Stomach smooth muscle (tissue), 2 donors: ENCODE measurements around the gene SEMG2.

Experiments
- H3K27ac ChIP-seq: one replicate; pipeline ENCODE4 v1.7.0; 2013; ENCODE audit warnings: mild to moderate bottlenecking, low read length, inconsistent platforms
- H3K27me3 ChIP-seq, 2 donors: one replicate each; pipeline ENCODE4 v1.7.0; 2013; ENCODE audit warnings: low read length in 2 of 2; ENCODE audit not compliant: insufficient read depth in 2 of 2, control insufficient read depth in 1 of 2
- H3K36me3 ChIP-seq, 2 donors: one replicate each; pipeline ENCODE4 v1.7.0; 2013; ENCODE audit warnings: low read length in 2 of 2; ENCODE audit not compliant: control insufficient read depth in 2 of 2, insufficient read depth in 2 of 2
- H3K4me1 ChIP-seq: one replicate; pipeline ENCODE4 v1.7.0; 2013; ENCODE audit warnings: low read length; ENCODE audit not compliant: control insufficient read depth, insufficient read depth
- H3K4me3 ChIP-seq, 2 donors: one replicate each; pipeline ENCODE4 v1.7.0; 2013; ENCODE audit warnings: low read length in 2 of 2
- H3K9ac ChIP-seq, 2 donors: one replicate each; pipeline ENCODE4 v1.7.0; 2013; ENCODE audit warnings: low read length in 2 of 2, mild to moderate bottlenecking in 1 of 2
- H3K9me3 ChIP-seq, 2 donors: one replicate each; pipeline ENCODE4 v1.7.0; 2013; ENCODE audit warnings: low read length in 2 of 2; ENCODE audit not compliant: control insufficient read depth in 2 of 2
- donor health status: healthy.
- donor health status: Pancreatic carcinoma.

Gene SEMG2

DNA sequence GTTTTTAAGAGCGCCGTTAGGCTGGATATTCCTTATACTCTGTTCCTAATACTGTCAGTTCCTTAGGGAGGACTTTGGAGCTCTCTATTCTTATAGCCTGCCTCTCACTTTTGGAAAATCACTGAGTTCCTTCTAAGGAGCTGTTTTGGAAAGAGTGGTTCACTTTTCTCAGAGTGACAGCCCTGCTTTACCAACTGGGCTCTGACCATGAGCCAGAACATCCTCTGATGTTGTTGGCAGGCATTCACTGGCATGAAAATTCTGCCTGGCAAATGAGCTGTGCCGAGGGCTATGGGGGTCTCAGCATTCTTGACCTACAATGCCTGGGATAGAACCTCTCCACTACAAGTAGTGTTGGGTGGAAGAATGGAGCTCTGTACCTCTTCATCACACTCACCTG is 29.2 kb upstream of the SEMG2 start:
- Histone ChIP-seq H3K27ac (no peak overlapping the region), H3K4me3 (no peak overlapping the region), H3K27me3 (peaks cover 0 to 2% of the 10 kb centered on the region in 2 donors), H3K9ac (no peak overlapping the region), H3K9me3 (no peaks in the 10 kb centered on the region), H3K4me1 (no peaks in the 10 kb centered on the region), H3K36me3 (no peaks in the 10 kb centered on the region)

GRCh38 chr20:45193331-45193730 is 27.8 kb upstream of the SEMG2 start:
- no peak overlapping the region for H3K27ac ChIP-seq
- H3K9ac ChIP-seq, result no peak overlapping the region
- no peaks in the 10 kb centered on the region for H3K9me3 ChIP-seq
- H3K4me1 ChIP-seq, result no peaks in the 10 kb centered on the region
- H3K36me3 ChIP-seq, result no peaks in the 10 kb centered on the region
- no peak overlapping the region for H3K4me3 ChIP-seq
- H3K27me3 ChIP-seq, result peaks cover 0 to 2% of the 10 kb centered on the region in 2 donors

- Histone ChIP-seq H3K4me1 (no peaks in the 10 kb centered on the region), H3K4me3 (no peak within 1 kb of the TSS), H3K27ac (no peak within 1 kb of the TSS), H3K9me3 (peaks cover 3% of the 10 kb centered on the region in 2 donors), H3K27me3 (no peaks in the 10 kb centered on the region), H3K9ac (no peak within 1 kb of the TSS), H3K36me3 (no peaks in the 10 kb centered on the region)
Measured at GRCh38 chr20:45206725-45207124, 14.4 kb upstream of the SEMG2 start, which contains the start of gene SEMG1. TSS of gene SEMG1 (plus strand) at chr20:45207033. CDS start at chr20:45207054, 21 bp downstream.

GRCh38 chr20:45209924-45210323 is 11.2 kb upstream of the SEMG2 start:
- Histone ChIP-seq H3K9me3 (no peaks in the 10 kb centered on the region), H3K9ac (no peak overlapping the region), H3K27me3 (no peaks in the 10 kb centered on the region), H3K4me1 (no peaks in the 10 kb centered on the region), H3K27ac (no peak overlapping the region), H3K36me3 (no peaks in the 10 kb centered on the region), H3K4me3 (no peak overlapping the region)

- Histone ChIP-seq H3K36me3 (no peaks in the 10 kb centered on the region), H3K27ac (no peak overlapping the region), H3K4me3 (no peak overlapping the region), H3K9me3 (no peaks in the 10 kb centered on the region), H3K4me1 (no peaks in the 10 kb centered on the region), H3K27me3 (no peaks in the 10 kb centered on the region), H3K9ac (no peak overlapping the region)
Measured at GRCh38 chr20:45211569-45212474, 9.4 kb upstream of the SEMG2 start.

DNA sequence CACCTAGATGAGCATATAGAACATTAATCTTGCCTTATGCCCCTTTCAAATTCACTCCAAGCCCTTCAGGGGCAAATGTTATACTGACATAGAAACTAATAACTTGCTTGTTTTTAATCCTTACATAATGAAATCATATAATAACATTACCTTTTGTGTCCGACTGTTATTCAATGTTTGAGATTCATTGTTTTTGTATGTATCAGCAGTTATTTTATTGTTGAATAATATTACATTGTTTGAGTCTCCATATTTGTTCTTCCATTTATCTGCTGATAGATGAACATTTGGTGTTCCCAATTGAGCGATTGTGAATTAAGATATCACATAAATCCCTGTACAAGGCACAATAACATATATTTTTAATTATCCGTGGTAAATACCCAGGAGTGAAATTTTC is 8.3 kb upstream of the SEMG2 start:
- no peaks in the 10 kb centered on the region for H3K4me1 ChIP-seq
- H3K27me3 ChIP-seq, result no peaks in the 10 kb centered on the region
- H3K36me3 ChIP-seq, result no peaks in the 10 kb centered on the region

GRCh38 chr20:45218124-45218523 is 3.0 kb upstream of the SEMG2 start:
- Histone ChIP-seq H3K9me3 (no peaks in the 10 kb centered on the region), H3K4me3 (no peak overlapping the region), H3K4me1 (no peaks in the 10 kb centered on the region), H3K27ac (no peak overlapping the region), H3K27me3 (no peaks in the 10 kb centered on the region), H3K36me3 (no peaks in the 10 kb centered on the region), H3K9ac (no peak overlapping the region)

More for the DNA sequence above, 8.3 kb upstream of the SEMG2 start:
- Histone ChIP-seq H3K9me3 (no peaks in the 10 kb centered on the region), H3K27ac (no peak overlapping the region), H3K9ac (no peak overlapping the region), H3K4me3 (no peak overlapping the region)

DNA sequence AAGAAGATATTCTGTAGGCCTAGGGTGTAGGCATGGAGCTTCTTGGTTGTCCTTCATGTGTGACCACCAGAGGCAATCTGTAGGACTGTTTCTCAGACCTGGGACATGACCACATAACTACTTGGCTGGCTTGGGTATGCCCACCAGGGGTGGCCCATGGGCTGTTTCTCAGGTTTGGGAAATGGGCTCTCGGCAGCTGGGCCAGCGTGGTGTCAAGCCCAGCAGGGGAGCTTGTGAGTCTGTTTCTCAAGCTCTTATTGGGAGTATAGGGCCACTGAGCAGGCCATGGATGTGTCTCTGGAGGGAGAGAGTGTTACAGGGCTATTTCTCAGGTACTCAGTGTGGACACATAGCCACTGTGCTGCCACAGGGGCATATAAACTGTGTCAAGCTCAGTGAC is 2.5 kb upstream of the SEMG2 start:
- Histone ChIP-seq H3K36me3 (no peaks in the 10 kb centered on the region), H3K27ac (no peak overlapping the region), H3K27me3 (no peaks in the 10 kb centered on the region), H3K4me1 (no peaks in the 10 kb centered on the region), H3K4me3 (no peak overlapping the region), H3K9me3 (no peaks in the 10 kb centered on the region), H3K9ac (no peak overlapping the region)

GRCh38 chr20:45223136-45223535 is 2.0 kb downstream of the SEMG2 start:
- no peaks in the 10 kb centered on the region for H3K36me3 ChIP-seq
- no peak overlapping the region for H3K9ac ChIP-seq
- peaks cover 0 to 4% of the 10 kb centered on the region in 2 donors for H3K27me3 ChIP-seq
- H3K27ac ChIP-seq, result no peak overlapping the region
- H3K4me3 ChIP-seq, result no peak overlapping the region
- H3K4me1 ChIP-seq, result no peaks in the 10 kb centered on the region
- no peaks in the 10 kb centered on the region for H3K9me3 ChIP-seq

- H3K27ac ChIP-seq, result no peak overlapping the region
- no peak overlapping the region for H3K9ac ChIP-seq
- H3K36me3 ChIP-seq, result no peaks in the 10 kb centered on the region
- H3K4me1 ChIP-seq, result no peaks in the 10 kb centered on the region
- no peak overlapping the region for H3K4me3 ChIP-seq
- H3K27me3 ChIP-seq, result peaks cover 0 to 8% of the 10 kb centered on the region in 2 donors
- peaks cover 0 to 1% of the 10 kb centered on the region in 2 donors for H3K9me3 ChIP-seq
Measured at GRCh38 chr20:45226287-45226686, 5.1 kb downstream of the SEMG2 start.
